Pancreas (tissue), 10 donors: ENCODE measurements around the gene WBP1L. TPM values are rescaled to one million over a fixed set of nuclear protein-coding genes. Genes with fewer than 3 reads are reported as not detected.

ENCODE experiments used
- ATAC-seq, 4 donors: fragments of 200-7000 bp; cut with Tn5 transposase; one replicate each; pipeline versions ENCODE4 v1.8.0 to v1.9.1; 2020; ENCODE audit warnings: mild to moderate bottlenecking in 4 of 4, moderate library complexity in 4 of 4
- DNase-seq, 6 donors: peaks; one replicate each; pipeline ENCODE4 v3.0.0-alpha.2; 2020
- FAIRE-seq: peaks from 2 replicates; lab custom pipeline; 2012; peaks lifted over from hg19 to GRCh38; lab: Jason Lieb, UNC
- H3K27ac ChIP-seq, 4 donors: fragments of 200-600 bp; sonication (generic); 1 replicate in 3 of 4; 2 replicates in 1 of 4; pipeline versions ENCODE4 v1.5.0 to v1.8.0; 2020
- H3K27me3 ChIP-seq, 4 donors: fragments of 200-600 bp; one replicate each; pipeline ENCODE4 v1.8.0; 2021
- H3K36me3 ChIP-seq, 3 donors: fragments of 200-600 bp; sonication (generic) in 1 of 3; one replicate each; pipeline versions ENCODE4 v1.5.0 to v1.8.0; 2020 to 2021
- H3K4me1 ChIP-seq, 3 donors: fragments of 200-600 bp; one replicate each; pipeline ENCODE4 v1.8.0; 2021
- H3K4me3 ChIP-seq, 4 donors: fragments of 200-600 bp; sonication (generic) in 2 of 4; one replicate each; pipeline versions ENCODE4 v1.5.0 to v1.8.0; 2020 to 2021
- H3K9me3 ChIP-seq, 4 donors: fragments of 200-600 bp; one replicate each; pipeline ENCODE4 v1.8.0; 2021
- CTCF ChIP-seq, 4 donors: fragments of 200-600 bp; sonication (generic) in 3 of 4; IDR thresholded peaks; one replicate each; pipeline versions ENCODE4 v1.5.0 to v1.8.0; 2021; ENCODE audit warnings: antibody characterized with exemption in 4 of 4
- WGBS, 2 donors: extraction: QIAGEN DNeasy Blood & Tissue Kit; methylation state at CpG; one replicate each; pipeline ENCODE4 v1.1.7; 2013; 5-methylcytosine and 5-hydroxymethylcytosine counted together
- intact Hi-C, 3 donors: fragments of 100-400 bp; cut with DNase I; formaldehyde crosslinking; loops; one replicate each; pipeline versions ENCODE4 v1.11.1 to v1.14.2; 2022
- polyA plus RNA-seq, 2 donors: library from polyadenylated mRNA; stranded (reverse); fragments of 200-250 nt; gene quantifications; one replicate each; pipeline ENCODE4 v1.2.3, GENCODE V29; 2013
- total RNA-seq, 6 donors: library from RNA; stranded (reverse); fragmentation: NEBNext Ultra II Directional in 4 of 6; extraction: Animal tissue kit (Norgen Biotek cat#: 25700) in 4 of 6; gene quantifications; one replicate each; pipeline versions ENCODE4 v1.2.1 to v1.2.4, GENCODE V29; 2021 to 2023
- donor health status: healthy with polysubstance abuse.
- donor health status: DM: no; HTN: no; CAD: no; lungs with moderate emphysema.
- donor health status: DM: no; HTN: no; CAD: no.
- donor health status: control.
- donor health status: control.
- donor health status: Bipolar disorder and iron deficiency.
- donor health status: DM: yes; HTN: yes; CAD: no.
- donor health status: DM: no; HTN: no; CAD: no.
- donor health status: DM: no; HTN: no; CAD: no.
- donor health status: DM: yes; HTN: yes; CAD: no.

Gene WBP1L
- total and polyA plus RNA-seq, 8 donors = 9.0 to 27.3 (median 10.8) TPM

- Histone ChIP-seq H3K4me3 (peak overlapping the region in 1 of 4 donors; percentile 25), H3K27me3 (no peaks in the 10 kb centered on the region), H3K27ac (peak overlapping the region; percentile 18 to 82 (median 46)), H3K36me3 (no peaks in the 10 kb centered on the region), H3K9me3 (no peaks in the 10 kb centered on the region), H3K4me1 (peaks cover 26 to 52% (median 30%) of the 10 kb centered on the region in 3 donors)
- WGBS, 2 donors = 7 to 10% methylated on average over 9 of the region's 9 CpGs
- intact Hi-C loops = no loop called here
- FAIRE-seq = peak; percentile 63
- peak in 5 of 6 donors; percentile 65 to 88 (median 73) for DNase-seq
- no peak for TF ChIP-seq CTCF (IDR thresholded peaks at IDR 0.05)
- ATAC-seq = peak; percentile 79 to 89 (median 84)
These were observed 33.2 kb downstream of the WBP1L start for GRCh38 chr10:102776779-102777456.

- no peak for DNase-seq
- 80 to 89% methylated on average over 17 of the region's 17 CpGs for WGBS, 2 donors
These were observed 34.1 kb downstream of the WBP1L start for GRCh38 chr10:102777711-102778453.

GRCh38 chr10:102778781-102779180 lies 35.0 kb downstream of the WBP1L start:
- ATAC-seq (no peak), FAIRE-seq (no peak), DNase-seq (no peak)
- no peaks in the 10 kb centered on the region for H3K9me3 ChIP-seq
- intact Hi-C loops = no loop called here
- no peaks in the 10 kb centered on the region for H3K36me3 ChIP-seq
- TF ChIP-seq CTCF (IDR thresholded peaks at IDR 0.05) = no peak
- no peaks in the 10 kb centered on the region for H3K27me3 ChIP-seq
- 90 to 96% methylated on average over 2 of the region's 2 CpGs for WGBS, 2 donors
- no peak overlapping the region for H3K4me3 ChIP-seq
- H3K4me1 ChIP-seq = peaks cover 26 to 65% (median 30%) of the 10 kb centered on the region in 3 donors
- no peak overlapping the region for H3K27ac ChIP-seq

More at GRCh38 chr10:102777711-102778453, 34.1 kb downstream of the WBP1L start:
- H3K27ac ChIP-seq = peak overlapping the region in 2 of 4 donors; percentile 73 to 82
- no peak overlapping the region for H3K4me3 ChIP-seq
- TF ChIP-seq CTCF (IDR thresholded peaks at IDR 0.05) = no peak
- H3K36me3 ChIP-seq = no peaks in the 10 kb centered on the region
- ATAC-seq (no peak), FAIRE-seq (no peak)
- intact Hi-C loops = no loop called here
- no peaks in the 10 kb centered on the region for H3K9me3 ChIP-seq
- peaks cover 26 to 60% (median 30%) of the 10 kb centered on the region in 3 donors for H3K4me1 ChIP-seq
- H3K27me3 ChIP-seq = no peaks in the 10 kb centered on the region

GRCh38 chr10:102779680-102780526 lies 36.2 kb downstream of the WBP1L start:
- DNase-seq (no peak), ATAC-seq (no peak), FAIRE-seq (no peak)
- Histone ChIP-seq H3K27ac (no peak overlapping the region), H3K4me3 (no peak overlapping the region), H3K4me1 (peaks cover 16 to 54% (median 20%) of the 10 kb centered on the region in 3 donors), H3K9me3 (no peaks in the 10 kb centered on the region), H3K36me3 (no peaks in the 10 kb centered on the region), H3K27me3 (no peaks in the 10 kb centered on the region)
- intact Hi-C loops = no loop called here
- TF ChIP-seq CTCF (IDR thresholded peaks at IDR 0.05) = no peak
- 70 to 75% methylated on average over 10 of the region's 10 CpGs for whole genome bisulfite sequencing, 2 donors
